CD4-positive, alpha-beta memory T cell (primary cell): ENCODE data around the gene TRAF5. TPM values are rescaled to one million over a fixed set of nuclear protein-coding genes. Genes with fewer than 3 reads are reported as not detected.
"Not testable (repeated sequence)": the region's sequence is repeated elsewhere in the genome, so short reads cannot be mapped to it uniquely, and the experiment has no call there.

Experiments used
- CTCF ChIA-PET: fragments of 350-600 bp; sonication (Branson Sonifier 250); formaldehyde crosslinking; loops from one replicate; lab custom pipeline; 2021; ENCODE audit warnings: inconsistent platforms; ENCODE audit not compliant: partially characterized antibody; lab: Charles Lee
- POLR2A ChIA-PET: fragments of 350-600 bp; sonication (Branson Sonifier 250); formaldehyde crosslinking; loops from one replicate; lab custom pipeline; 2021; ENCODE audit not compliant: partially characterized antibody; lab: Charles Lee
- DNase-seq, 5 donors: peaks; one replicate each; pipeline versions ENCODE4 v3.0.0 to v3.0.0-alpha.2; 2020 to 2022; ENCODE audit warnings: mixed read lengths in 1 of 5
- H3K27ac ChIP-seq: one replicate; pipeline ENCODE4 v1.7.0; 2013; ENCODE audit warnings: low read depth, low read length
- H3K27me3 ChIP-seq: 2 replicates; pipeline ENCODE4 v1.7.0; 2013; ENCODE audit warnings: mild to moderate bottlenecking, low read length, moderate library complexity; ENCODE audit not compliant: insufficient read depth
- H3K36me3 ChIP-seq: 2 replicates; pipeline ENCODE4 v1.7.0; 2013; ENCODE audit warnings: mild to moderate bottlenecking, low read length, moderate library complexity; ENCODE audit not compliant: insufficient read depth
- H3K4me1 ChIP-seq: 2 replicates; pipeline ENCODE4 v1.7.0; 2013; ENCODE audit warnings: mild to moderate bottlenecking, low read length, moderate library complexity; ENCODE audit not compliant: insufficient read depth
- H3K4me3 ChIP-seq, 2 donors: one replicate each; pipeline ENCODE4 v1.7.0; 2013; ENCODE audit warnings: low read length in 2 of 2, mild to moderate bottlenecking in 1 of 2
- H3K9me3 ChIP-seq, 2 donors: one replicate each; pipeline ENCODE4 v1.7.0; 2013; ENCODE audit warnings: low read length in 2 of 2, control low read depth in 1 of 2; ENCODE audit not compliant: control insufficient read depth in 1 of 2
- H3K27ac Mint-ChIP-seq, 7 donors: one replicate each; pipeline ENCODE4 v1.8.0; 2020 to 2021; ENCODE audit warnings: mixed read lengths in 7 of 7, mild to moderate bottlenecking in 6 of 7, inconsistent platforms in 3 of 7, moderate library complexity in 3 of 7
- H3K27me3 Mint-ChIP-seq, 2 donors: one replicate each; pipeline ENCODE4 v1.8.0; 2020 to 2021; ENCODE audit warnings: mixed read lengths in 2 of 2
- H3K36me3 Mint-ChIP-seq, 2 donors: one replicate each; pipeline ENCODE4 v1.8.0; 2020 to 2021; ENCODE audit warnings: mixed read lengths in 2 of 2, inconsistent platforms in 1 of 2, mild to moderate bottlenecking in 1 of 2
- H3K4me1 Mint-ChIP-seq, 4 donors: one replicate each; pipeline ENCODE4 v1.8.0; 2020 to 2021; ENCODE audit warnings: mixed read lengths in 4 of 4, mild to moderate bottlenecking in 1 of 4
- H3K4me3 Mint-ChIP-seq, 8 donors: one replicate each; pipeline ENCODE4 v1.8.0; 2020 to 2021; ENCODE audit warnings: mixed read lengths in 8 of 8, mild to moderate bottlenecking in 7 of 8, moderate library complexity in 6 of 8, inconsistent platforms in 3 of 8
- H3K9me3 Mint-ChIP-seq, 8 donors: one replicate each; pipeline ENCODE4 v1.8.0; 2020 to 2021; ENCODE audit warnings: mixed read lengths in 8 of 8, mild to moderate bottlenecking in 5 of 8, inconsistent platforms in 3 of 8, moderate library complexity in 1 of 8
- intact Hi-C: fragments of 100-400 bp; cut with micrococcal nuclease; formaldehyde crosslinking; loops from one replicate; pipeline ENCODE4 v1.15.1; 2023
- polyA plus RNA-seq, 2 donors: library from polyadenylated mRNA; unstranded; fragments of 300-500 nt; fragmentation: Illumina TruSeq; gene quantifications; one replicate each; pipeline ENCODE4 v1.2.3, GENCODE V29; 2021
- total RNA-seq, 2 experiments: library from RNA; stranded (reverse); gene quantifications; one replicate each; pipeline ENCODE4 v1.2.3, GENCODE V29; 2021

TRAF5 gene
- total and polyA plus RNA-seq, 4 experiments from 2014 or later, result 22.5 to 95.1 (median 58.6) TPM

DNA sequence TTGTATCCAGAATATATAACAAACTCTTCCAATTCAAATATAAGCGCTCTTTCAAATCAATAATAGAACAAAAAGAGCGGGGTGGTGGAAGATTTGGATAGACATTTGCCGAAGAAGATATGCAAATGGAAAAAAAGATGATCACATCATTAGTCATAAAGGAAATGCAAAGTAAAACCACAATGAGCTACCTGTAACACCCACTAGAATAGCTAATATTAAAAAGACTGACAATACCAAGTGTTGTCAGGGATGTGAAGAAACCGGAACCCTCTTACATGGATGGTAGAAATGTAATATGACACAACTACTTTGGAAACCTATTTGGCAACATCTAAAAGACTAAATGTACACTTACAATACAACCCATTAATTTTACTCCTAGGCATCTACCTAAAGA lies 5.7 kb upstream of the TRAF5 start:
- H3K4me3 ChIP-seq, result no peak overlapping the region
- H3K9me3 Mint-ChIP-seq, result no peaks in the 10 kb centered on the region
- peak in 1 of 5 donors; percentile 15 for DNase-seq
- peaks cover 0 to 2% of the 10 kb centered on the region in 2 donors for H3K36me3 Mint-ChIP-seq
- H3K36me3 ChIP-seq, result no peaks in the 10 kb centered on the region
- no peak overlapping the region for H3K4me3 Mint-ChIP-seq
- intact Hi-C loops, result loop anchor here (10.0 kb wide), 2 partner anchors 94 to 876 kb away; no protein-coding TSS in a partner anchor
- POLR2A ChIA-PET, result interaction anchor here (0.7 to 1.2 kb wide), 3 partner anchors 14 to 155 kb away, joined by 3 to 5 read pairs (median 3); no protein-coding TSS in a partner anchor
- no peak overlapping the region for H3K27ac ChIP-seq
- H3K4me1 Mint-ChIP-seq, result peaks cover 9 to 30% (median 24%) of the 10 kb centered on the region in 4 donors
- H3K4me1 ChIP-seq, result peaks cover 22% of the 10 kb centered on the region
- CTCF ChIA-PET, result interaction anchor here (0.6 to 13.1 kb wide), 7 partner anchors 9 to 193 kb away, joined by 3 to 250 read pairs (median 3); no protein-coding TSS in a partner anchor
- H3K27me3 ChIP-seq, result no peaks in the 10 kb centered on the region
- no peaks in the 10 kb centered on the region for H3K27me3 Mint-ChIP-seq
- peak overlapping the region in 1 of 7 donors; percentile 68 for H3K27ac Mint-ChIP-seq
- H3K9me3 ChIP-seq, result no peaks in the 10 kb centered on the region

DNA sequence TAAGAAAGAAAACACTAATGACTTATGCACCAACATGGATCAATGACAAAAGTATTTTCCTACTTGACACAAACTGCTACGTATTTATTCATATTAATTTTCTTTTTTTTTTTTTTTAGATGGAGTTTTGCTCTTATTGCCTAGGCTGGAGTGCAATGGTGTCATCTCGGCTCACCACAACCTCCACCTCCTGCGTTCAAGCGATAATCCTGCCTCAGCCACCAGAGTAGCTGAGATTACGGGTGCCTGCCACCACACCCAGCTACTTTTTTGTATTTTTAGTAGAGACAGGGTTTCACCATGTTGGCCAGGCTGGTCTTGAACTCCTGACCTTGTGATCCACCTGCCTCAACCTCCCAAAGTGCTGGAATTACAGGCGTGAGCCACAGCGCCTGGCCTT lies 5.0 kb upstream of the TRAF5 start:
- H3K4me1 ChIP-seq, result peaks cover 27% of the 10 kb centered on the region
- not testable (repeated sequence) for H3K9me3 Mint-ChIP-seq, H3K27ac Mint-ChIP-seq, H3K27ac ChIP-seq, H3K36me3 ChIP-seq, H3K27me3 Mint-ChIP-seq, H3K4me3 Mint-ChIP-seq, H3K4me3 ChIP-seq, H3K27me3 ChIP-seq, H3K9me3 ChIP-seq, H3K36me3 Mint-ChIP-seq, DNase-seq
- CTCF ChIA-PET, result interaction anchor here (0.7 to 13.1 kb wide), 7 partner anchors 8 to 192 kb away, joined by 3 to 250 read pairs (median 38); no protein-coding TSS in a partner anchor
- intact Hi-C loops, result loop anchor here (10.0 kb wide), 2 partner anchors 93 to 877 kb away; no protein-coding TSS in a partner anchor
- H3K4me1 Mint-ChIP-seq, result peaks cover 13 to 35% (median 28%) of the 10 kb centered on the region in 4 donors
- POLR2A ChIA-PET, result interaction anchor here (1.1 to 1.2 kb wide), 2 partner anchors 13 to 61 kb away, joined by 3 to 5 read pairs; no protein-coding TSS in a partner anchor

DNA sequence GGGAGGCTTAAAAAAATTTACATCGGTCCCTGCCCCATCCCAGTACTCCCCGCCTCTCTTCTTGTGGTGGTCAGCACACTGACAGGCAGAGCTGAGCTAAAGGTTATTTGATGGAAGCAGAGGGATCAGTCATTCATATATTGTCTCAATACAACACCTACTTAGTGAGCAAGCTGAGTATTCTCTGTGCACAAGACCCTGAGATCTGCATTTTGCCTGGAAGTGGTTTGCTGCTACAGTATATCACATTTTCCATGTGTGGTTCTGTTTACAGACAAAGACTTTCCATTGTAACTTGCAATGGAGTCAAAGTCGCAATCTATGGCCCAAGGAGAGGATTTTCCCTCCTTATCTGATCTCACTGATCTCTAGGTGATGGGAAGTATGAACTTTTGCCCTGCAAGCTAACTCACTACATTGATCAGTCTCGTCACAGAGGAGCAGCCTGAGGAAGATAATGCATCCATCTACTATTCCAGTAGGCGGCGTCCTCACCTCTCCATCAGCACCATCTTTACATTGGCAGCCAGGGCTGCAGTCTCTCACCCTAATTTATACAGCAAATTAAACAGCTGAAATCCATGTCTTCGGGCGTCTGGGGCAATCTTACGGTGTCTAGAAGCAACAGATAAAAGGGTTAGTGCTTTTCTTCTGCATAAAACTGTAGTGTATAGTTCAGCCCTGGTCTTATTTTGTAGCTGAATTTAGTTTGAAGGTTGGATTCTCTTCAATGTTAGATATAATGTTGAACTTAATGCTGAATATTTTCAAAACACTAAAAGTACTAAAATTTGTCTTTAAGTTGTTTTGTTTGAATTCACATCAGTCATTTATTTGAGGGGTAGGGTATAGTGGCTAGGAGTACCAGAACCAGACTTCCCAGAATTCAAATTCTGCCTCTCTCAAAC lies 3.2 kb upstream of the TRAF5 start:
- Mint-ChIP-seq H3K9me3 (no peaks in the 10 kb centered on the region), H3K36me3 (peaks cover 0 to 13% of the 10 kb centered on the region in 2 donors), H3K27ac (peak overlapping the region in 3 of 7 donors; percentile 14 to 49 (median 18)), H3K27me3 (no peaks in the 10 kb centered on the region), H3K4me1 (peaks cover 21 to 47% (median 38%) of the 10 kb centered on the region in 4 donors), H3K4me3 (no peak overlapping the region)
- Histone ChIP-seq H3K27me3 (no peaks in the 10 kb centered on the region), H3K4me1 (peaks cover 36% of the 10 kb centered on the region), H3K36me3 (no peaks in the 10 kb centered on the region), H3K4me3 (no peak overlapping the region), H3K9me3 (no peaks in the 10 kb centered on the region), H3K27ac (no peak overlapping the region)
- CTCF ChIA-PET, result interaction anchor here (0.6 to 13.1 kb wide), 43 partner anchors 11 to 332 kb away, joined by 3 to 250 read pairs (median 5); no protein-coding TSS in a partner anchor
- POLR2A ChIA-PET, result interaction anchor here (0.8 to 1.5 kb wide), 11 partner anchors 11 to 191 kb away, joined by 3 to 5 read pairs (median 4); no protein-coding TSS in a partner anchor
- intact Hi-C loops, result loop anchor here (1.0 to 10.0 kb wide), 8 partner anchors 30 to 879 kb away; partner anchors contain the start of gene SLC30A1
- peak; percentile 67 to 73 (median 70) for DNase-seq

DNA sequence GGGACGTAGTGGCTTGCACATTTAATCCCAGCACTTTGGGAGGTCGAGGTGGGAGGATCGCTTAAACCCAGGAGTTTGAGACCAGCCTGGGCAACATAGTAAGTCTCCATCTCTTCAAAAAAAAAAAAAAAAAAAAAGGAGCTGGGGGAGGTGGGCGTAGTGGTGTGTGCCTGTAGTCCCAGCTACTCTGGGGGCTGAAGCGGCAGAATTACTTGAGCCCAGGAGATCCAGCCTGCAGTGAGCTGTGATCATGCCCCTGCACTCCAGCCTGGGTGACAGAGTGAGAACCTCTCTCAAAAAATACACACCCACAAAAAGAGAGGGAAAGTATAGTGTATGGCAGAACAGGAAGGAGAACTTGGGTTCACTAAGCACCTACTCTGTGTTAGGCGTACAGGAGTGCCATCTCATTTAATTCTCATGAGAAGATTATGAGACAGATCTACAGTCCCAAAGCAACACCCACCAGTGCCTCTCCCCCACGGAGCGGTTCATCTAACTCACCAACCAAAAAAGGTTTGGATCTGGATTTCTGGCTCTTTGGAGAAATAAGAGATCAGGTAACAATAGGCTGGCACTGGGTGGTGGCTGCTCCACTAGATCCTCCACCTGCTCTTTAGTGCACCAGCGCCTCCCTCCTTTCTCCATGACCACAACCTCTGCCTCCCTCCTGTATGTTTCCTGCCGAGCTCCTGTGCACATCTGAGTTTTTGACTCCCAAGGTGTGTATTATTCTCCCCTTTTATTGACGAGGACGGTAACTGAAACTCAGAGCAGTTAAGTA lies 1.4 kb upstream of the TRAF5 start:
- DNase-seq, result no peak
- CTCF ChIA-PET, result interaction anchor here (0.6 to 13.1 kb wide), 8 partner anchors 17 to 330 kb away, joined by 3 to 250 read pairs (median 4); no protein-coding TSS in a partner anchor

DNA sequence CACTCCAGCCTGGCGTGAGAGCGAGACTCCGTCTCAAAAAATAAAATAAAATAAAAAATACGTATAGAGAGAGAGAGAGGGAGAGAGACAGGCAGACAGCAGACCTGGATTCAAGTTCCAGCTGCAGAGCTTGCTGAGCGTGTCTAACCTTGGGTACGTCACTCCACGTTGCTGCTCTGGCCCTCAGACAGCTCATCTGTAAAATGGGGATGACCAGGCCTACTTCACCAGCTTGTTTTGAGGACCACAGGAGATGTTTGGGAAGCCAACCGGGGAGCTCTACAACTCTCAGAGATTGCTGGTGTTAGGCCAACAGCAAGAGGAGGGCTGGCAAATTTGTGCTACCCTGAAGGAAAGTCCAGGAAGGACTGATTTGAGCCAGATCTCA lies 499 bp upstream of the TRAF5 start:
- H3K27ac ChIP-seq, result peak overlapping the region; percentile 73
- no peaks in the 10 kb centered on the region for H3K27me3 ChIP-seq
- Mint-ChIP-seq H3K4me3 (peak overlapping the region; percentile 91 to 98 (median 94)), H3K27ac (peak overlapping the region; percentile 90 to 98 (median 97)), H3K36me3 (peaks cover 0 to 26% of the 10 kb centered on the region in 2 donors), H3K27me3 (no peaks in the 10 kb centered on the region), H3K9me3 (no peaks in the 10 kb centered on the region), H3K4me1 (peaks cover 47 to 70% (median 59%) of the 10 kb centered on the region in 4 donors)
- CTCF ChIA-PET, result interaction anchor here (0.6 to 13.1 kb wide), 11 partner anchors 16 to 188 kb away, joined by 3 to 250 read pairs (median 3); no protein-coding TSS in a partner anchor
- intact Hi-C loops, result loop anchor here (2.0 to 10.0 kb wide), 3 partner anchors 67 to 881 kb away; partner anchors contain the start of gene RCOR3
- H3K9me3 ChIP-seq, result no peaks in the 10 kb centered on the region
- POLR2A ChIA-PET, result interaction anchor here (0.6 to 5.3 kb wide), 10 partner anchors 12 to 985 kb away, joined by 3 to 80 read pairs (median 4); no protein-coding TSS in a partner anchor
- peak overlapping the region; percentile 48 to 53 for H3K4me3 ChIP-seq
- H3K4me1 ChIP-seq, result peaks cover 57% of the 10 kb centered on the region
- no peaks in the 10 kb centered on the region for H3K36me3 ChIP-seq
- DNase-seq, result no peak

More for the DNA sequence above, 1.4 kb upstream of the TRAF5 start:
- Histone ChIP-seq H3K4me3 (no peak overlapping the region), H3K36me3 (no peaks in the 10 kb centered on the region), H3K27ac (no peak overlapping the region), H3K4me1 (peaks cover 53% of the 10 kb centered on the region), H3K9me3 (no peaks in the 10 kb centered on the region), H3K27me3 (no peaks in the 10 kb centered on the region)
- Mint-ChIP-seq H3K36me3 (peaks cover 0 to 18% of the 10 kb centered on the region in 2 donors), H3K4me3 (peak overlapping the region; percentile 91 to 98 (median 94)), H3K27ac (peak overlapping the region; percentile 85 to 98 (median 93)), H3K4me1 (peaks cover 37 to 65% (median 53%) of the 10 kb centered on the region in 4 donors), H3K27me3 (no peaks in the 10 kb centered on the region), H3K9me3 (no peaks in the 10 kb centered on the region)
- intact Hi-C loops, result loop anchor here (2.0 to 10.0 kb wide), 3 partner anchors 90 to 880 kb away; no protein-coding TSS in a partner anchor
- POLR2A ChIA-PET, result interaction anchor here (1.0 to 5.3 kb wide), 4 partner anchors 13 to 156 kb away, joined by 3 to 80 read pairs (median 4); no protein-coding TSS in a partner anchor

DNA sequence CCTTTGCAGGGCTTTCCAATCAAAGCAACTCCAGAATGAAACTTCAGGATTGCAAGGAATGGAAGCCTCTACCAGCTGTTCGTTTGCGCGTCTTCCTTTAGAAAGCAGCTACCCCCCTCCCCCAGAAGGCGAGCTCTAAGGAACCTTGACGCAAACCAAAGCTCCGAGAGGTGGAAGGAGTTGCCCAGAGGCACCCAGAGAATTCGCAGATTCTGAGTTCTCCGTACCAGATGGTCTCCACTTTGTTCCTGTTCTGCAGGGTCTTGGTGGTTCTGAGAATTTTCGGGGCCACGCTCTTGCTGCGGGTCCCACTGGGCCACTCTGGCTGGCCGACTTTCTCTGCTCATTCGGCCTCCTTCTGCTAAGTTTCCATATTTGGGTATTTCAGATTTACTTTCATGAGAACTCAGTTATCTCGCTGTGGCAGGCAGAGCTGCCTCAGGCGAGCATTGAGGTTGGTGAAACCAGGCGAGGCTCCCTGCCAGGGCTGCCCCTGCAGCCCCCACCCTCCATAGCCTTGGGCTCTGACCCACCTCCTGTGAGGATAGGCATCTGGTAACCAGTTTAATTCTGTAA lies 801 bp downstream of the TRAF5 start:
- H3K4me3 ChIP-seq, result peak overlapping the region; percentile 45 to 83
- no peaks in the 10 kb centered on the region for H3K9me3 ChIP-seq
- H3K4me1 ChIP-seq, result peaks cover 70% of the 10 kb centered on the region
- ChIA-PET CTCF (interaction anchor here (0.7 to 13.1 kb wide), 12 partner anchors 14 to 187 kb away, joined by 3 to 250 read pairs (median 4); no protein-coding TSS in a partner anchor), POLR2A (interaction anchor here (0.9 to 5.3 kb wide), 13 partner anchors 8 to 1106 kb away, joined by 3 to 80 read pairs (median 3); partner anchors contain the start of genes NENF, RCOR3 and SLC30A1)
- intact Hi-C loops, result loop anchor here (1.0 to 10.0 kb wide), 5 partner anchors 8 to 883 kb away; partner anchors contain the start of gene RCOR3
- DNase-seq, result peak; percentile 47 to 64 (median 50)
- Mint-ChIP-seq H3K36me3 (peaks cover 0 to 26% of the 10 kb centered on the region in 2 donors), H3K4me3 (peak overlapping the region; percentile 97 to 98 (median 98)), H3K27me3 (no peaks in the 10 kb centered on the region), H3K9me3 (no peaks in the 10 kb centered on the region), H3K27ac (peak overlapping the region; percentile 89 to 99 (median 97)), H3K4me1 (peaks cover 57 to 81% (median 70%) of the 10 kb centered on the region in 4 donors)
- no peaks in the 10 kb centered on the region for H3K36me3 ChIP-seq
- H3K27me3 ChIP-seq, result no peaks in the 10 kb centered on the region
- peak overlapping the region; percentile 73 for H3K27ac ChIP-seq
